NK-92 (cell line): ENCODE data around the gene USP43.

Experiments used
- DNase-seq: peaks from one replicate; lab custom pipeline; 2025; ENCODE audit not compliant: unreplicated experiment; lab: John Stamatoyannopoulos, UW

The USP43 gene

DNA sequence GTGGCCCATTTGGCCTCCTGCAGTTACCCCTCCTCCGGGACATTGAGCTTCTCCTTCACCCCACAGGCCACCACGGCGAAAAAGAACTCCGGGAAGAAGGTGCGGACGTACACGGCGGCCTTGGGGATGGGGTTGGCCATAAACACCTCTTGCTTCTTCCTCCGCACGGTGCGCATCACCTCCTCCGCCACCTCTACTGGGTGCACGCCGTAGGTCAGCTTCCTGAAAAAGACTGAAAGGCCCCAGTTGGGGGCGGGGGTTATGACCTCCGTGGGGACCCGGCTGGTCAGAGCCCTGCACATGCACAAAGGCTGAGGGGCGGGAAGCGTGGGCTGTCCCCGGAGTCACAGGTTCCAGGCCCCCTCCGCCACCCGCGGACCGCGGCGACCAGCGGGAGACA is 126.1 kb downstream of the USP43 start:
- no peak for DNase-seq

DNA sequence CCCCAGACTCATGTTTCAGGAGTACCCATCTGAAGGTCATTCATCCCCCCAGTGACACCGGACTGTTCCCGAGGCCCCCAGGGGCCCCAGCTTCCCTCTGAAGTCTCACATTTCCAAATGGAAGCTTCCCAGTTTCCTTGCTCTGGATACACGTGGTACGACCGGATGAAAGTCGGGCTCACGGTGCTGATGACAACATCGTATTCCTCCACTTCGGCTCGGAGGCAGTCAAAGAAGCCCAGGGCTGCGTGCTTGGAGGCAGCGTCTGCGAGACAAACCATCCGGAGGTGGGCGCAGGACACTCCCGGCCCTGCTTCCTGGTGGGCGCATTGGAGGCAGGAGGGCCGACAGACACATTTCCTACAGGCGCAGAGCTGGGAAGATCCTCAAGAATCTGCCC is 127.3 kb downstream of the USP43 start:
- DNase-seq = no peak

DNA sequence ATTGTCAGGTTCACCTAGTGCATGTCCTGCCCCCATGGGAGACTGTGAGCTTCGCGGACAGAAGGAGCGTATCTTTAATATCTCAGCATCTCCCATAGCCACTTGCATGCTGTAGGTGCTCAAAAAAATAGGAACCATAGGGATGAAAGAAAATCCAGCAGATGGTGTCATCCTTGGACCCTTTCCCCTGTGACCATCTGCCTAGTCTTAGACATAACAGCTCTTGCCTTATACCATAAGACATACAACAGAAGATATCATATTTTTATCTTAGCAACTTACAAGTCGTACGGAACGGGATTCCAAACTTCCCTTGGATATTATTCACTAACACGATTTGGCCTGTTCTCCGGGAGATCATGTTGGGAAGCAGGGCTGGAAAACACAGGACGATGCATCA is 131.6 kb downstream of the USP43 start:
- DNase-seq = no peak
